Esophagus squamous epithelium (tissue), 5 donors: Measurements from ENCODE around the gene HOOK2. TPM values are rescaled to one million over a fixed set of nuclear protein-coding genes. Genes with fewer than 3 reads are reported as not detected.

Source experiments
- DNase-seq: peaks from one replicate; lab custom pipeline; 2025; lab: John Stamatoyannopoulos, UW
- H3K27ac ChIP-seq, 4 donors: fragments of 200-600 bp; sonication (generic); one replicate each; pipeline ENCODE4 v1.5.1; 2016 to 2019; ENCODE audit warnings: mild to moderate bottlenecking in 1 of 4
- H3K27me3 ChIP-seq, 4 donors: fragments of 200-600 bp; sonication (generic); 1 replicate in 3 of 4; 2 replicates in 1 of 4; pipeline versions ENCODE4 v1.5.1 to v1.6.0; 2017 to 2021; ENCODE audit warnings: antibody characterized with exemption in 1 of 4
- H3K36me3 ChIP-seq, 3 donors: fragments of 200-600 bp; sonication (generic); one replicate each; pipeline ENCODE4 v1.5.1; 2016 to 2019
- H3K4me1 ChIP-seq, 3 donors: fragments of 200-600 bp; sonication (generic); one replicate each; pipeline ENCODE4 v1.5.1; 2017 to 2019
- H3K4me3 ChIP-seq, 4 donors: fragments of 200-600 bp; sonication (generic); 1 replicate in 3 of 4; 2 replicates in 1 of 4; pipeline ENCODE4 v1.5.1; 2016 to 2019; ENCODE audit warnings: mild to moderate bottlenecking in 2 of 4, moderate library complexity in 1 of 4
- H3K9me3 ChIP-seq, 3 donors: fragments of 200-600 bp; sonication (generic); one replicate each; pipeline ENCODE4 v1.5.1; 2016 to 2019
- CTCF ChIP-seq, 6 experiments: fragments of 450-650 bp in 4 of 6; fragments of 200-600 bp in 2 of 6; sonication (generic) in 2 of 6; IDR thresholded peaks; one replicate each; pipeline ENCODE4 v1.5.1; 2016 to 2019; ENCODE audit warnings: antibody characterized with exemption in 6 of 6, mild to moderate bottlenecking in 4 of 6, moderate library complexity in 4 of 6
- POLR2A ChIP-seq, 4 donors: fragments of 450-650 bp; IDR thresholded peaks; one replicate each; pipeline ENCODE4 v1.6.1; 2017; ENCODE audit warnings: antibody characterized with exemption in 4 of 4, mild to moderate bottlenecking in 4 of 4, moderate library complexity in 3 of 4
- WGBS, 2 donors: methylation state at CpG; one replicate each; pipeline ENCODE4 v1.1.5; 2018; 5-methylcytosine and 5-hydroxymethylcytosine counted together
- intact Hi-C: fragments of 100-400 bp; cut with DNase I; formaldehyde crosslinking; loops from one replicate; pipeline ENCODE4 v1.15.0; 2022
- total RNA-seq, 4 donors: library from RNA; depleted of rRNA; stranded (reverse); fragments of >200 nt; gene quantifications; one replicate each; pipeline ENCODE4 v1.1.0, GENCODE V29; 2016
- donor health status: DM: yes; HTN: yes; CAD: no.

The HOOK2 gene
- total RNA-seq, 4 donors from 2014 or later = 41.4 to 76.5 (median 61.6) TPM

GRCh38 chr19:12723641-12724426 is 51.5 kb downstream of the HOOK2 start, which contains the start of gene TNPO2:
TNPO2 (minus strand) TSS chr19:12723932; CDS start chr19:12720977, 2,955 bp downstream.
- H3K27ac ChIP-seq = peak within 1 kb of the TSS; percentile 93 to 98 (median 97)
- no peak for TF ChIP-seq CTCF (IDR thresholded peaks at IDR 0.05)
- TF ChIP-seq POLR2A (IDR thresholded peaks at IDR 0.05) = no peak
- H3K4me1 ChIP-seq = peaks cover 15 to 48% (median 22%) of the 10 kb centered on the region in 3 donors
- intact Hi-C loops = no loop called here
- DNase-seq = no peak
- H3K36me3 ChIP-seq = peaks cover 3 to 24% (median 7%) of the 10 kb centered on the region in 3 donors
- WGBS, 2 donors = 5 to 19% methylated on average over 7 to 23 of the region's 28 CpGs
- H3K27me3 ChIP-seq = no peaks in the 10 kb centered on the region
- no peaks in the 10 kb centered on the region for H3K9me3 ChIP-seq
- peak within 1 kb of the TSS; percentile 81 to 91 (median 86) for H3K4me3 ChIP-seq

GRCh38 chr19:12723381-12723640 is 52.0 kb downstream of the HOOK2 start:
- Histone ChIP-seq H3K36me3 (peaks cover 0 to 24% (median 5%) of the 10 kb centered on the region in 3 donors), H3K27me3 (no peaks in the 10 kb centered on the region), H3K4me3 (peak overlapping the region; percentile 81 to 91 (median 86)), H3K27ac (peak overlapping the region; percentile 93 to 98 (median 97)), H3K4me1 (peaks cover 15 to 53% (median 22%) of the 10 kb centered on the region in 3 donors), H3K9me3 (no peaks in the 10 kb centered on the region)
- TF ChIP-seq CTCF (IDR thresholded peaks at IDR 0.05) (no peak), POLR2A (IDR thresholded peaks at IDR 0.05) (no peak)
- no peak for DNase-seq
- intact Hi-C loops = no loop called here
- whole genome bisulfite sequencing, 2 donors = 2 to 10% methylated on average over 3 to 6 of the region's 7 CpGs

GRCh38 chr19:12722566-12723380 is 52.6 kb downstream of the HOOK2 start:
- peak; percentile 84 for DNase-seq
- TF ChIP-seq CTCF (IDR thresholded peaks at IDR 0.05) (peak in 1 of 6 experiments; percentile 11), POLR2A (IDR thresholded peaks at IDR 0.05) (peak in 3 of 4 donors; percentile 23 to 44 (median 39))
- Histone ChIP-seq H3K9me3 (no peaks in the 10 kb centered on the region), H3K4me3 (peak overlapping the region; percentile 81 to 91 (median 86)), H3K27me3 (no peaks in the 10 kb centered on the region), H3K27ac (peak overlapping the region; percentile 93 to 98 (median 97)), H3K4me1 (peaks cover 15 to 59% (median 22%) of the 10 kb centered on the region in 3 donors), H3K36me3 (peaks cover 0 to 24% (median 4%) of the 10 kb centered on the region in 3 donors)
- intact Hi-C loops = no loop called here
- 1% methylated on average over 27 of the region's 32 CpGs for WGBS, 2 donors

- Histone ChIP-seq H3K9me3 (no peaks in the 10 kb centered on the region), H3K27ac (peak overlapping the region; percentile 93 to 98 (median 97)), H3K4me3 (peak overlapping the region; percentile 81 to 91 (median 86)), H3K4me1 (peaks cover 15 to 66% (median 22%) of the 10 kb centered on the region in 3 donors), H3K27me3 (no peaks in the 10 kb centered on the region), H3K36me3 (peaks cover 0 to 27% (median 9%) of the 10 kb centered on the region in 3 donors)
- intact Hi-C loops = no loop called here
- no peak for TF ChIP-seq CTCF (IDR thresholded peaks at IDR 0.05)
- no peak for TF ChIP-seq POLR2A (IDR thresholded peaks at IDR 0.05)
- no peak for DNase-seq
- 0% methylated on average over 7 to 15 of the region's 65 CpGs for WGBS, 2 donors
These were observed 53.4 kb downstream of the HOOK2 start for GRCh38 chr19:12721656-12722565.
